PC-9 (cell line): ENCODE data around the gene CDCA3. TPM values are rescaled to one million over a fixed set of nuclear protein-coding genes. Genes with fewer than 3 reads are reported as not detected.

ENCODE experiments used
- BruUV-seq: library from RNA; stranded (reverse); fragments of 400-500 nt; replicated peaks from 2 replicates; lab custom pipeline; 2021; lab: Mats Ljungman, UMichigan
- CTCF ChIA-PET: fragments of 300-600 bp; sonication (Branson Sonifier 250); formaldehyde crosslinking; loops from one replicate; lab custom pipeline; 2022; ENCODE audit warnings: antibody characterized with exemption; lab: Charles Lee
- POLR2A ChIA-PET: fragments of 300-600 bp; sonication (Branson Sonifier 250); formaldehyde crosslinking; loops from one replicate; lab custom pipeline; 2022; ENCODE audit warnings: antibody characterized with exemption; ENCODE audit not compliant: unreplicated experiment; lab: Charles Lee
- DNase-seq, 2 experiments: peaks; one replicate each; pipeline versions ENCODE4 v3.0.0 to v3.0.0-alpha.2; 2015 to 2022; ENCODE audit warnings: mixed read lengths in 1 of 2
- H2AFZ ChIP-seq: fragments of 200-600 bp; sonication (generic); 2 replicates; pipeline ENCODE4 v1.8.1; 2017; ENCODE audit warnings: antibody characterized with exemption
- H3F3A ChIP-seq: fragments of 200-600 bp; sonication (generic); 2 replicates; pipeline ENCODE4 v1.8.1; 2017; ENCODE audit warnings: antibody characterized with exemption, mild to moderate bottlenecking, low read depth; ENCODE audit not compliant: insufficient read depth
- H3K27ac ChIP-seq: fragments of 200-600 bp; sonication (generic); 2 replicates; pipeline ENCODE4 v1.6.1; 2016; ENCODE audit warnings: mixed run types
- H3K27me3 ChIP-seq: fragments of 200-600 bp; sonication (generic); 2 replicates; pipeline ENCODE4 v1.6.1; 2016; ENCODE audit warnings: low read depth, mixed run types; ENCODE audit not compliant: insufficient read depth
- H3K36me3 ChIP-seq: fragments of 200-600 bp; sonication (generic); 2 replicates; pipeline ENCODE4 v1.6.1; 2016; ENCODE audit warnings: low read depth, mixed run types
- H3K4me1 ChIP-seq: fragments of 200-600 bp; sonication (generic); replicated peaks from 2 replicates; pipeline ENCODE4 v1.6.1; 2016; ENCODE audit warnings: mixed run types; ENCODE audit not compliant: insufficient read depth
- H3K4me2 ChIP-seq: fragments of 200-600 bp; sonication (generic); 2 replicates; pipeline ENCODE4 v1.6.1; 2017; ENCODE audit warnings: mixed run types
- H3K4me3 ChIP-seq: fragments of 200-600 bp; sonication (generic); 2 replicates; pipeline ENCODE4 v1.6.1; 2016; ENCODE audit warnings: mixed run types
- H3K79me2 ChIP-seq: fragments of 200-600 bp; sonication (generic); 2 replicates; pipeline ENCODE4 v1.6.1; 2017; ENCODE audit warnings: low read depth, mixed run types
- H3K9me2 ChIP-seq: fragments of 200-600 bp; sonication (generic); 2 replicates; pipeline ENCODE4 v1.8.1; 2017; ENCODE audit warnings: mild to moderate bottlenecking; ENCODE audit not compliant: insufficient read depth
- H3K9me3 ChIP-seq: fragments of 200-600 bp; sonication (generic); 2 replicates; pipeline ENCODE4 v1.8.1; 2016; ENCODE audit warnings: low read depth; ENCODE audit not compliant: insufficient read depth
- H4K20me1 ChIP-seq: fragments of 200-600 bp; sonication (generic); 2 replicates; pipeline ENCODE4 v1.8.1; 2017; ENCODE audit not compliant: insufficient read depth
- CTCF ChIP-seq: fragments of 200-600 bp; sonication (generic); conservative IDR thresholded peaks from 2 replicates; pipeline ENCODE4 v1.6.1; 2017; ENCODE audit warnings: mixed run types, antibody characterized with exemption, mild to moderate bottlenecking, moderate library complexity
- EZH2 ChIP-seq: fragments of 200-600 bp; sonication (generic); IDR thresholded peaks from 2 replicates; pipeline ENCODE4 v1.8.0; 2017; ENCODE audit warnings: antibody characterized with exemption, low read depth
- intact Hi-C: fragments of 100-400 bp; cut with micrococcal nuclease; formaldehyde crosslinking; loops from one replicate; pipeline ENCODE4 v1.10.0; 2022; ENCODE audit not compliant: unreplicated experiment
- total RNA-seq: library from RNA; stranded (reverse); gene quantifications from 2 replicates; pipeline ENCODE4 v1.2.3, GENCODE V29; 2021

The CDCA3 gene
- total RNA-seq, 1 experiment from 2014 or later: 125 TPM

- POLR2A ChIA-PET: interaction anchor here (0.5 to 0.7 kb wide), 6 partner anchors 18 to 1061 kb away, joined by 3 to 5 read pairs (median 4); partner anchors contain the start of genes CDCA3 and MLF2
- H3K9me3 ChIP-seq: no peaks in the 10 kb centered on the region
- peaks cover 15% of the 10 kb centered on the region for H3K36me3 ChIP-seq
- H3K27ac ChIP-seq: peak overlapping the region; percentile 72
- no peak for DNase-seq
- H3F3A ChIP-seq: peaks cover 74% of the 10 kb centered on the region
- no peaks in the 10 kb centered on the region for H3K9me2 ChIP-seq
- H3K79me2 ChIP-seq: peaks cover 39% of the 10 kb centered on the region
- intact Hi-C loops: loop anchor here (1.0 to 2.0 kb wide), 6 partner anchors 70 to 320 kb away; partner anchors contain the start of genes C1RL and LPCAT3
- peak overlapping the region; percentile 76; the same call in 1 of the 2 replicates for H2AFZ ChIP-seq
- CTCF ChIA-PET: interaction anchor here (0.6 to 1.4 kb wide), 7 partner anchors 24 to 736 kb away, joined by 3 to 15 read pairs (median 5); partner anchors contain the start of gene MLF2
- H3K27me3 ChIP-seq: no peaks in the 10 kb centered on the region
- H3K4me1 ChIP-seq: peaks cover 32% of the 10 kb centered on the region
- H3K4me3 ChIP-seq: peak overlapping the region; percentile 97
- peaks cover 41% of the 10 kb centered on the region for H4K20me1 ChIP-seq
- no TSS peak for BruUV-seq
- TF ChIP-seq EZH2: no peak
- TF ChIP-seq CTCF: no peak; the same call in 1 of the 2 replicates
- peak overlapping the region; percentile 79 for H3K4me2 ChIP-seq
These were observed 17.3 kb upstream of the CDCA3 start for GRCh38 chr12:6868211-6869048.

DNA sequence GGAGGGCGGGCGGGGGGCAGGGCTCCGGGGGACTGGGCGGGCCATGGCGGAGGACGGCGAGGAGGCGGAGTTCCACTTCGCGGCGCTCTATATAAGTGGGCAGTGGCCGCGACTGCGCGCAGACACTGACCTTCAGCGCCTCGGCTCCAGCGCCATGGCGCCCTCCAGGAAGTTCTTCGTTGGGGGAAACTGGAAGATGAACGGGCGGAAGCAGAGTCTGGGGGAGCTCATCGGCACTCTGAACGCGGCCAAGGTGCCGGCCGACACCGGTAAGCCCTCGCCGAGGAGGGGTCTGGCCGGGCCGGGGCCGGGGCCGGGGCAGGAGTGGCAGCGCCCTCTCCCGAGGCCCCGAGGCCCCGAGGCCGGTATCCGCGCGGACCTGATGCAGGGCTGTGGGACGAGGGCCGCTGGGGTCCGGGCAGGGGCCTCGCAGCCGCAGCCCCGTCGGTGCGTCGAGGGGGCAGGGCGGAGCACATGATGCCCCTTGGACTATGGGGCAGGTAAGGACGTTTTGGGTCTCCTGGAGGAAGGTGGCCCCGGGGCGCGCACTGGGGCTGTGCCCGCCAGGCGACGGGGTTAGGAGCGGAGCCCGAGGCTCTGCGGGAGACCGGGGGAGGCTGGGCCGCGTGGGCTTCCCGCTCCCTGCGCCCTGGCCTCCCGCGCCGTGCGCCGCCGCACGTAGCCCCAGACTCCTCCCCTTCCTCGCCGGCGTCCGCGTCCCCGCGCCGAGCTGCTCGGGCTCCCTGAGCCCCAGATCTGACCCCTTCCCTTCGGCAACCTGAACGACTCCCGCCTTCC is 16.5 kb upstream of the CDCA3 start, which contains the start of gene TPI1:
Gene TPI1, plus strand, starts transcription at position 119 of the 798 bp plus-strand sequence. Its CDS starts 36 bp downstream, at position 155.
- H3K4me1 ChIP-seq: peaks cover 32% of the 10 kb centered on the region
- TF ChIP-seq EZH2 (no peak), CTCF (no peak; the same call in 1 of the 2 replicates)
- no peaks in the 10 kb centered on the region for H3K9me2 ChIP-seq
- peak within 1 kb of the TSS; percentile 76 for H2AFZ ChIP-seq
- H3K27ac ChIP-seq: peak within 1 kb of the TSS; percentile 72
- H4K20me1 ChIP-seq: peaks cover 41% of the 10 kb centered on the region
- peaks cover 69% of the 10 kb centered on the region for H3F3A ChIP-seq
- ChIA-PET CTCF (interaction anchor here (0.6 to 1.0 kb wide), 4 partner anchors 121 to 737 kb away, joined by 3 to 5 read pairs (median 3); no protein-coding TSS in a partner anchor), POLR2A (interaction anchor here (0.6 to 1.0 kb wide), 12 partner anchors 15 to 531 kb away, joined by 3 to 20 read pairs (median 4); partner anchors contain the start of genes MLF2 and RNU7-1)
- no peaks in the 10 kb centered on the region for H3K27me3 ChIP-seq
- peaks cover 19% of the 10 kb centered on the region for H3K36me3 ChIP-seq
- intact Hi-C loops: loop anchor here (1.0 to 2.0 kb wide), 3 partner anchors 15 to 241 kb away; partner anchors contain the start of genes C1RL, LPCAT3 and USP5
- no TSS peak for BruUV-seq
- peak within 1 kb of the TSS; percentile 79 for H3K4me2 ChIP-seq
- DNase-seq: peak; percentile 46 to 82
- peak within 1 kb of the TSS; percentile 97 for H3K4me3 ChIP-seq
- H3K9me3 ChIP-seq: no peaks in the 10 kb centered on the region
- H3K79me2 ChIP-seq: peaks cover 36% of the 10 kb centered on the region
